HEK293 (cell line): ENCODE results near the gene E2F4.

Experiments
- CTCF ChIA-PET: fragments of 350-600 bp; formaldehyde crosslinking; extraction: SDS; loops from one replicate; lab custom pipeline; 2021; ENCODE audit warnings: antibody characterized with exemption; lab: Yijun Ruan, JAX
- POLR2A ChIA-PET: fragments of 300-600 bp; formaldehyde crosslinking; extraction: SDS; loops from one replicate; lab custom pipeline; 2020; ENCODE audit warnings: antibody characterized with exemption, inconsistent platforms; lab: Yijun Ruan, JAX
- H3K27ac ChIP-seq: fragments of 200-500 bp; sonication (Bioruptor generic); 2 replicates; pipeline ENCODE4 v1.5.1; 2014; ENCODE audit warnings: low read depth, low read length, control low read depth, inconsistent platforms; ENCODE audit errors: extremely low read depth
- H3K36me3 ChIP-seq, 2 experiments: fragments of 200-500 bp in 1 of 2; sonication (Bioruptor generic) in 1 of 2; 1 replicate in 1 of 2; 2 replicates in 1 of 2; pipeline ENCODE4 v1.5.1; 2014 to 2017; ENCODE audit warnings: inconsistent platforms in 2 of 2, low read length in 2 of 2; ENCODE audit not compliant: control insufficient read depth in 2 of 2, insufficient read depth in 1 of 2
- H3K4me1 ChIP-seq: fragments of 200-500 bp; sonication (Bioruptor generic); 2 replicates; pipeline ENCODE4 v1.5.1; 2014; ENCODE audit warnings: mild to moderate bottlenecking, low read length, inconsistent platforms; ENCODE audit not compliant: control insufficient read depth, insufficient read depth
- H3K4me3 ChIP-seq: 2 replicates; pipeline ENCODE4 v1.5.1; 2011; ENCODE audit warnings: low read depth, mild to moderate bottlenecking, control low read depth, low read length, moderate library complexity
- H3K9me3 ChIP-seq: fragments of 200-500 bp; sonication (Bioruptor generic); 2 replicates; pipeline ENCODE4 v1.5.1; 2014; ENCODE audit warnings: low read depth, low read length, inconsistent platforms; ENCODE audit not compliant: control insufficient read depth, insufficient read depth
- BCL11B ChIP-seq: fragments of 450-650 bp; formaldehyde crosslinking; IDR thresholded peaks from 2 replicates; pipeline ENCODE4 v1.5.1; 2016; ENCODE audit warnings: low read depth, missing biosample characterization, missing genetic modification characterization
- ELK4 ChIP-seq: IDR thresholded peaks from 2 replicates; pipeline ENCODE4 v1.6.1; 2011; ENCODE audit warnings: mild to moderate bottlenecking, low read depth, low read length, borderline replicate concordance
- GFI1B ChIP-seq: fragments of 450-650 bp; formaldehyde crosslinking; IDR thresholded peaks from 2 replicates; pipeline ENCODE4 v1.5.1; 2016; ENCODE audit warnings: missing biosample characterization, missing genetic modification characterization
- IKZF3 ChIP-seq: fragments of 450-650 bp; IDR thresholded peaks from 2 replicates; pipeline ENCODE4 v1.5.0; 2018; ENCODE audit warnings: missing biosample characterization, mild to moderate bottlenecking, missing genetic modification characterization, moderate library complexity
- SCRT1 ChIP-seq: fragments of 450-650 bp; formaldehyde crosslinking; IDR thresholded peaks from 2 replicates; pipeline ENCODE4 v1.5.1; 2016; ENCODE audit warnings: missing biosample characterization, missing genetic modification characterization, borderline replicate concordance
- SETDB1 ChIP-seq: IDR thresholded peaks from one replicate; pipeline ENCODE4 v1.6.1; 2017; ENCODE audit warnings: mild to moderate bottlenecking, low read length, moderate library complexity, mixed read lengths; ENCODE audit not compliant: insufficient read length
- ZBTB11 ChIP-seq: fragments of 450-650 bp; formaldehyde crosslinking; conservative IDR thresholded peaks from 2 replicates; pipeline ENCODE4 v1.5.1; 2016; ENCODE audit warnings: low read depth, missing biosample characterization, missing genetic modification characterization
- ZEB2 ChIP-seq: fragments of 450-650 bp; formaldehyde crosslinking; IDR thresholded peaks from 2 replicates; pipeline ENCODE4 v1.5.1; 2016; ENCODE audit warnings: missing biosample characterization, missing genetic modification characterization
- ZNF169 ChIP-seq: fragments of 450-650 bp; formaldehyde crosslinking; IDR thresholded peaks from 2 replicates; pipeline ENCODE4 v1.5.1; 2016; ENCODE audit warnings: missing biosample characterization, missing genetic modification characterization
- ZNF239 ChIP-seq: fragments of 450-650 bp; formaldehyde crosslinking; IDR thresholded peaks from 2 replicates; pipeline ENCODE4 v1.5.1; 2016; ENCODE audit warnings: missing biosample characterization, missing genetic modification characterization
- ZNF311 ChIP-seq: fragments of 450-650 bp; formaldehyde crosslinking; IDR thresholded peaks from 2 replicates; pipeline ENCODE4 v1.5.1; 2017; ENCODE audit warnings: missing biosample characterization, missing genetic modification characterization, borderline replicate concordance
- ZNF510 ChIP-seq: fragments of 450-650 bp; formaldehyde crosslinking; IDR thresholded peaks from 2 replicates; pipeline ENCODE4 v1.5.1; 2018; ENCODE audit warnings: mild to moderate bottlenecking, missing genetic modification characterization, missing biosample characterization; ENCODE audit not compliant: insufficient replicate concordance
- ZNF529 ChIP-seq: fragments of 450-650 bp; formaldehyde crosslinking; IDR thresholded peaks from 2 replicates; pipeline ENCODE4 v1.5.1; 2017; ENCODE audit warnings: missing genetic modification characterization, missing biosample characterization; ENCODE audit not compliant: insufficient replicate concordance
- ZNF548 ChIP-seq: fragments of 450-650 bp; formaldehyde crosslinking; IDR thresholded peaks from 2 replicates; pipeline ENCODE4 v1.5.1; 2016; ENCODE audit warnings: missing biosample characterization, missing genetic modification characterization
- ZNF580 ChIP-seq: fragments of 450-650 bp; formaldehyde crosslinking; IDR thresholded peaks from 2 replicates; pipeline ENCODE4 v1.5.1; 2016; ENCODE audit warnings: missing biosample characterization, missing genetic modification characterization
- ZNF600 ChIP-seq: fragments of 450-650 bp; formaldehyde crosslinking; IDR thresholded peaks from 2 replicates; pipeline ENCODE4 v1.5.1; 2016; ENCODE audit warnings: missing biosample characterization, missing genetic modification characterization
- ZNF639 ChIP-seq: fragments of 450-650 bp; formaldehyde crosslinking; IDR thresholded peaks from 2 replicates; pipeline ENCODE4 v1.5.1; 2016; ENCODE audit warnings: missing biosample characterization, missing genetic modification characterization
- ZNF645 ChIP-seq: fragments of 450-650 bp; formaldehyde crosslinking; IDR thresholded peaks from 2 replicates; pipeline ENCODE4; 2016; ENCODE audit warnings: missing biosample characterization, missing genetic modification characterization
- ZNF660 ChIP-seq: fragments of 450-650 bp; IDR thresholded peaks from 2 replicates; pipeline ENCODE4 v1.5.1; 2018; ENCODE audit warnings: missing biosample characterization, mild to moderate bottlenecking, missing genetic modification characterization
- ZNF664 ChIP-seq: fragments of 450-650 bp; formaldehyde crosslinking; IDR thresholded peaks from 2 replicates; pipeline ENCODE4 v1.5.1; 2016; ENCODE audit warnings: missing biosample characterization, missing genetic modification characterization
- ZNF670 ChIP-seq: fragments of 450-650 bp; formaldehyde crosslinking; IDR thresholded peaks from 2 replicates; pipeline ENCODE4 v1.5.1; 2016; ENCODE audit warnings: missing biosample characterization, missing genetic modification characterization, low read depth
- ZNF776 ChIP-seq: fragments of 450-650 bp; formaldehyde crosslinking; IDR thresholded peaks from 2 replicates; pipeline ENCODE4 v1.5.0; 2017; ENCODE audit warnings: missing biosample characterization, missing genetic modification characterization, borderline replicate concordance
- ZNF837 ChIP-seq: fragments of 450-650 bp; formaldehyde crosslinking; IDR thresholded peaks from 2 replicates; pipeline ENCODE4 v1.5.1; 2016; ENCODE audit warnings: missing biosample characterization, missing genetic modification characterization
- ZSCAN5A ChIP-seq: fragments of 450-650 bp; formaldehyde crosslinking; IDR thresholded peaks from 2 replicates; pipeline ENCODE4 v1.5.1; 2016; ENCODE audit warnings: missing biosample characterization, missing genetic modification characterization

E2F4 gene

GRCh38 chr16:67144943-67145342 lies 47.0 kb upstream of the E2F4 start:
- Histone ChIP-seq H3K4me1 (no peaks in the 10 kb centered on the region), H3K4me3 (no peak overlapping the region), H3K27ac (no peak overlapping the region), H3K36me3 (peaks cover 8 to 96% of the 10 kb centered on the region in 2 experiments; a peak in 2 of 3 replicates), H3K9me3 (no peaks in the 10 kb centered on the region)
- POLR2A ChIA-PET, result no interaction called here
- CTCF ChIA-PET, result interaction anchor here (0.6 to 3.1 kb wide), 2 partner anchors 10 to 311 kb away, joined by 4 to 10 read pairs; no protein-coding TSS in a partner anchor
- TF ChIP-seq SCRT1 (no peak), ZNF639 (tag by site-specific recombination) (no peak), GFI1B (no peak), ZNF660 (no peak), ZNF580 (no peak), BCL11B (no peak), ZNF239 (tag by site-specific recombination) (no peak), ZNF837 (no peak), ELK4 (no peak)
- TF ChIP-seq, all 188 proteins: peak for 0

GRCh38 chr16:67145746-67146145 lies 46.2 kb upstream of the E2F4 start:
- H3K36me3 ChIP-seq, result peaks cover 8 to 88% of the 10 kb centered on the region in 2 experiments; a peak in 2 of 3 replicates
- TF ChIP-seq ZNF664 (tag by site-specific recombination), result no peak
- no peak for TF ChIP-seq IKZF3 (tag by site-specific recombination)
- TF ChIP-seq ZNF529, result no peak
- no peak for TF ChIP-seq ZNF510
- no peak for TF ChIP-seq ELK4
- TF ChIP-seq ZNF548 (tag by site-specific recombination), result no peak
- no peak for TF ChIP-seq ZBTB11 (tag by site-specific recombination)
- TF ChIP-seq ZNF311 (tag by site-specific recombination), result no peak
- TF ChIP-seq ZNF776, result no peak
- TF ChIP-seq ZSCAN5A (tag by site-specific recombination), result no peak
- TF ChIP-seq SETDB1, result no peak
- no peak for TF ChIP-seq ZNF670
- TF ChIP-seq ZNF645, result no peak
- no peak for TF ChIP-seq ZNF600 (tag by site-specific recombination)
- no peak for TF ChIP-seq ZNF169
- TF ChIP-seq ZEB2 (tag by site-specific recombination), result no peak
- CTCF ChIA-PET, result interaction anchor here (3.1 kb wide), 1 partner anchor 10 kb away, joined by 10 read pairs; no protein-coding TSS in a partner anchor

More at GRCh38 chr16:67145746-67146145, 46.2 kb upstream of the E2F4 start:
- Histone ChIP-seq H3K4me3 (no peak overlapping the region), H3K9me3 (no peaks in the 10 kb centered on the region), H3K27ac (no peak overlapping the region), H3K4me1 (no peaks in the 10 kb centered on the region)
- POLR2A ChIA-PET, result no interaction called here
